HEK293 (cell line): ENCODE measurements around the gene USP3.

Experiments used
- CTCF ChIA-PET: fragments of 350-600 bp; formaldehyde crosslinking; extraction: SDS; loops from one replicate; lab custom pipeline; 2021; ENCODE audit warnings: antibody characterized with exemption; lab: Yijun Ruan, JAX
- POLR2A ChIA-PET: fragments of 300-600 bp; formaldehyde crosslinking; extraction: SDS; loops from one replicate; lab custom pipeline; 2020; ENCODE audit warnings: antibody characterized with exemption, inconsistent platforms; lab: Yijun Ruan, JAX
- H3K27ac ChIP-seq: fragments of 200-500 bp; sonication (Bioruptor generic); 2 replicates; pipeline ENCODE4 v1.5.1; 2014; ENCODE audit warnings: low read depth, low read length, control low read depth, inconsistent platforms; ENCODE audit errors: extremely low read depth
- H3K36me3 ChIP-seq, 2 experiments: fragments of 200-500 bp in 1 of 2; sonication (Bioruptor generic) in 1 of 2; 1 replicate in 1 of 2; 2 replicates in 1 of 2; pipeline ENCODE4 v1.5.1; 2014 to 2017; ENCODE audit warnings: inconsistent platforms in 2 of 2, low read length in 2 of 2; ENCODE audit not compliant: control insufficient read depth in 2 of 2, insufficient read depth in 1 of 2
- H3K4me1 ChIP-seq: fragments of 200-500 bp; sonication (Bioruptor generic); 2 replicates; pipeline ENCODE4 v1.5.1; 2014; ENCODE audit warnings: mild to moderate bottlenecking, low read length, inconsistent platforms; ENCODE audit not compliant: control insufficient read depth, insufficient read depth
- H3K4me3 ChIP-seq: 2 replicates; pipeline ENCODE4 v1.5.1; 2011; ENCODE audit warnings: low read depth, mild to moderate bottlenecking, control low read depth, low read length, moderate library complexity
- H3K9me3 ChIP-seq: fragments of 200-500 bp; sonication (Bioruptor generic); 2 replicates; pipeline ENCODE4 v1.5.1; 2014; ENCODE audit warnings: low read depth, low read length, inconsistent platforms; ENCODE audit not compliant: control insufficient read depth, insufficient read depth
- EGR2 ChIP-seq: fragments of 450-650 bp; formaldehyde crosslinking; IDR thresholded peaks from 2 replicates; pipeline ENCODE4 v1.5.1; 2016; ENCODE audit warnings: low read depth, missing biosample characterization, missing genetic modification characterization
- GLI4 ChIP-seq: fragments of 450-650 bp; formaldehyde crosslinking; IDR thresholded peaks from 2 replicates; pipeline ENCODE4 v1.5.1; 2016; ENCODE audit warnings: missing biosample characterization, missing genetic modification characterization
- GLIS2 ChIP-seq: fragments of 450-650 bp; formaldehyde crosslinking; IDR thresholded peaks from 2 replicates; pipeline ENCODE4 v1.5.1; 2016; ENCODE audit warnings: missing biosample characterization, missing genetic modification characterization
- PBX3 ChIP-seq: sonication (generic); formaldehyde crosslinking; IDR thresholded peaks from 2 replicates; pipeline ENCODE4 v1.8.1; 2022; ENCODE audit warnings: mild to moderate bottlenecking, moderate library complexity, missing genetic modification reagents
- SALL2 ChIP-seq: fragments of 450-650 bp; formaldehyde crosslinking; IDR thresholded peaks from 2 replicates; pipeline ENCODE4 v1.5.0; 2017; ENCODE audit warnings: missing biosample characterization, mild to moderate bottlenecking, missing genetic modification characterization, borderline replicate concordance
- TRIM28 ChIP-seq: IDR thresholded peaks from 2 replicates; pipeline ENCODE4 v1.6.1; 2011; ENCODE audit warnings: low read length, control low read depth, borderline replicate concordance
- ZBTB26 ChIP-seq: fragments of 450-650 bp; formaldehyde crosslinking; optimal IDR thresholded peaks from 2 replicates; pipeline ENCODE3; 2016; ENCODE audit warnings: missing biosample characterization, mild to moderate bottlenecking, missing genetic modification characterization
- ZFP3 ChIP-seq: fragments of 450-650 bp; formaldehyde crosslinking; IDR thresholded peaks from 2 replicates; pipeline ENCODE4 v1.5.1; 2016; ENCODE audit warnings: low read depth, missing biosample characterization, missing genetic modification characterization
- ZNF133 ChIP-seq: fragments of 450-650 bp; formaldehyde crosslinking; IDR thresholded peaks from 2 replicates; pipeline ENCODE4 v1.5.1; 2016; ENCODE audit warnings: missing biosample characterization, missing genetic modification characterization
- ZNF138 ChIP-seq: fragments of 450-650 bp; formaldehyde crosslinking; IDR thresholded peaks from 2 replicates; pipeline ENCODE4 v1.5.1; 2016; ENCODE audit warnings: missing biosample characterization, missing genetic modification characterization, borderline replicate concordance
- ZNF2 ChIP-seq: fragments of 450-650 bp; formaldehyde crosslinking; IDR thresholded peaks from 2 replicates; pipeline ENCODE4 v1.5.1; 2016; ENCODE audit warnings: missing biosample characterization, missing genetic modification characterization
- ZNF248 ChIP-seq: fragments of 450-650 bp; formaldehyde crosslinking; IDR thresholded peaks from 2 replicates; pipeline ENCODE4 v1.5.1; 2017; ENCODE audit warnings: missing biosample characterization, missing genetic modification characterization
- ZNF324 ChIP-seq: fragments of 450-650 bp; formaldehyde crosslinking; IDR thresholded peaks from 2 replicates; pipeline ENCODE4 v1.5.1; 2016; ENCODE audit warnings: missing biosample characterization, missing genetic modification characterization
- ZNF510 ChIP-seq: fragments of 450-650 bp; formaldehyde crosslinking; IDR thresholded peaks from 2 replicates; pipeline ENCODE4 v1.5.1; 2018; ENCODE audit warnings: mild to moderate bottlenecking, missing genetic modification characterization, missing biosample characterization; ENCODE audit not compliant: insufficient replicate concordance
- ZNF529 ChIP-seq: fragments of 450-650 bp; formaldehyde crosslinking; IDR thresholded peaks from 2 replicates; pipeline ENCODE4 v1.5.1; 2017; ENCODE audit warnings: missing genetic modification characterization, missing biosample characterization; ENCODE audit not compliant: insufficient replicate concordance
- ZNF558 ChIP-seq: fragments of 450-650 bp; formaldehyde crosslinking; IDR thresholded peaks from 2 replicates; pipeline ENCODE4 v1.5.1; 2016; ENCODE audit warnings: missing biosample characterization, missing genetic modification characterization
- ZNF585B ChIP-seq: fragments of 450-650 bp; formaldehyde crosslinking; IDR thresholded peaks from 2 replicates; pipeline ENCODE4 v1.5.1; 2016; ENCODE audit warnings: missing biosample characterization, missing genetic modification characterization
- ZNF610 ChIP-seq: fragments of 450-650 bp; formaldehyde crosslinking; IDR thresholded peaks from 2 replicates; pipeline ENCODE4 v1.5.1; 2016; ENCODE audit warnings: missing biosample characterization, missing genetic modification characterization, borderline replicate concordance
- ZNF626 ChIP-seq: fragments of 450-650 bp; sonication (Bioruptor Pico); formaldehyde crosslinking; IDR thresholded peaks from 2 replicates; pipeline ENCODE4 v1.5.1; 2018; ENCODE audit warnings: missing biosample characterization, missing genetic modification characterization, inconsistent platforms
- ZNF654 ChIP-seq: fragments of 450-650 bp; formaldehyde crosslinking; IDR thresholded peaks from 2 replicates; pipeline ENCODE4 v1.5.1; 2016; ENCODE audit warnings: low read depth, missing biosample characterization, missing genetic modification characterization
- ZNF701 ChIP-seq: fragments of 450-650 bp; formaldehyde crosslinking; IDR thresholded peaks from 2 replicates; pipeline ENCODE4 v1.5.1; 2016; ENCODE audit warnings: missing biosample characterization, missing genetic modification characterization
- ZNF785 ChIP-seq: fragments of 450-650 bp; formaldehyde crosslinking; IDR thresholded peaks from 2 replicates; pipeline ENCODE4 v1.5.1; 2016; ENCODE audit warnings: missing biosample characterization, missing genetic modification characterization
- ZNF830 ChIP-seq: fragments of 450-650 bp; IDR thresholded peaks from 2 replicates; pipeline ENCODE4 v1.5.0; 2018; ENCODE audit warnings: missing biosample characterization, missing genetic modification characterization, low read depth, mild to moderate bottlenecking, moderate library complexity
- TF ChIP-seq, protein P1 (sequence below): fragments of 450-650 bp; formaldehyde crosslinking; IDR thresholded peaks from 2 replicates; pipeline ENCODE4 v1.5.1; 2017; ENCODE audit warnings: missing biosample characterization, missing genetic modification characterization
- TF ChIP-seq, protein P2 (sequence below): fragments of 450-650 bp; IDR thresholded peaks from 2 replicates; pipeline ENCODE4 v1.5.1; 2018; ENCODE audit warnings: missing biosample characterization, mild to moderate bottlenecking, missing genetic modification characterization
- TF ChIP-seq, protein P3 (sequence below): fragments of 450-650 bp; formaldehyde crosslinking; IDR thresholded peaks from 2 replicates; pipeline ENCODE4 v1.5.1; 2016; ENCODE audit warnings: missing biosample characterization, missing genetic modification characterization
- TF ChIP-seq, protein P4 (sequence below): fragments of 450-650 bp; formaldehyde crosslinking; IDR thresholded peaks from 2 replicates; pipeline ENCODE4 v1.5.1; 2016; ENCODE audit warnings: missing biosample characterization, missing genetic modification characterization
- TF ChIP-seq, protein P5 (sequence below): fragments of 450-650 bp; formaldehyde crosslinking; IDR thresholded peaks from 2 replicates; pipeline ENCODE4 v1.5.1; 2016; ENCODE audit warnings: missing biosample characterization, missing genetic modification characterization

USP3 gene

GRCh38 chr15:63456258-63456657 lies 48.1 kb upstream of the USP3 start:
- no peak for TF ChIP-seq ZNF654
- TF ChIP-seq TRIM28: no peak
- TF ChIP-seq ZNF324 (tag by site-specific recombination): no peak
- TF ChIP-seq ZBTB26 (tag by site-specific recombination): no peak
- TF ChIP-seq, protein P1, sequence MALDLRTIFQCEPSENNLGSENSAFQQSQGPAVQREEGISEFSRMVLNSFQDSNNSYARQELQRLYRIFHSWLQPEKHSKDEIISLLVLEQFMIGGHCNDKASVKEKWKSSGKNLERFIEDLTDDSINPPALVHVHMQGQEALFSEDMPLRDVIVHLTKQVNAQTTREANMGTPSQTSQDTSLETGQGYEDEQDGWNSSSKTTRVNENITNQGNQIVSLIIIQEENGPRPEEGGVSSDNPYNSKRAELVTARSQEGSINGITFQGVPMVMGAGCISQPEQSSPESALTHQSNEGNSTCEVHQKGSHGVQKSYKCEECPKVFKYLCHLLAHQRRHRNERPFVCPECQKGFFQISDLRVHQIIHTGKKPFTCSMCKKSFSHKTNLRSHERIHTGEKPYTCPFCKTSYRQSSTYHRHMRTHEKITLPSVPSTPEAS: no peak
- no peak for TF ChIP-seq ZNF133 (tag by site-specific recombination)
- TF ChIP-seq, protein P2, sequence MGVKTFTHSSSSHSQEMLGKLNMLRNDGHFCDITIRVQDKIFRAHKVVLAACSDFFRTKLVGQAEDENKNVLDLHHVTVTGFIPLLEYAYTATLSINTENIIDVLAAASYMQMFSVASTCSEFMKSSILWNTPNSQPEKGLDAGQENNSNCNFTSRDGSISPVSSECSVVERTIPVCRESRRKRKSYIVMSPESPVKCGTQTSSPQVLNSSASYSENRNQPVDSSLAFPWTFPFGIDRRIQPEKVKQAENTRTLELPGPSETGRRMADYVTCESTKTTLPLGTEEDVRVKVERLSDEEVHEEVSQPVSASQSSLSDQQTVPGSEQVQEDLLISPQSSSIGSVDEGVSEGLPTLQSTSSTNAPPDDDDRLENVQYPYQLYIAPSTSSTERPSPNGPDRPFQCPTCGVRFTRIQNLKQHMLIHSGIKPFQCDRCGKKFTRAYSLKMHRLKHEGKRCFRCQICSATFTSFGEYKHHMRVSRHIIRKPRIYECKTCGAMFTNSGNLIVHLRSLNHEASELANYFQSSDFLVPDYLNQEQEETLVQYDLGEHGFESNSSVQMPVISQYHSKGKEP (tag by site-specific recombination): no peak
- no peak for TF ChIP-seq EGR2 (tag by site-specific recombination)
- no peak for TF ChIP-seq SALL2
- no peak for TF ChIP-seq GLI4 (tag by site-specific recombination)
- TF ChIP-seq ZNF558 (tag by site-specific recombination): no peak
- no peak for TF ChIP-seq ZNF510 (tag by site-specific recombination)
- TF ChIP-seq ZNF785: no peak
- TF ChIP-seq, protein P3, sequence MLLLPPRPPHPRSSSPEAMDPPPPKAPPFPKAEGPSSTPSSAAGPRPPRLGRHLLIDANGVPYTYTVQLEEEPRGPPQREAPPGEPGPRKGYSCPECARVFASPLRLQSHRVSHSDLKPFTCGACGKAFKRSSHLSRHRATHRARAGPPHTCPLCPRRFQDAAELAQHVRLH (tag by site-specific recombination): no peak
- ChIA-PET POLR2A (no interaction called here), CTCF (no interaction called here)
- Histone ChIP-seq H3K36me3 (no peaks in the 10 kb centered on the region), H3K27ac (no peak overlapping the region), H3K9me3 (no peaks in the 10 kb centered on the region), H3K4me1 (no peaks in the 10 kb centered on the region), H3K4me3 (no peak overlapping the region)

DNA sequence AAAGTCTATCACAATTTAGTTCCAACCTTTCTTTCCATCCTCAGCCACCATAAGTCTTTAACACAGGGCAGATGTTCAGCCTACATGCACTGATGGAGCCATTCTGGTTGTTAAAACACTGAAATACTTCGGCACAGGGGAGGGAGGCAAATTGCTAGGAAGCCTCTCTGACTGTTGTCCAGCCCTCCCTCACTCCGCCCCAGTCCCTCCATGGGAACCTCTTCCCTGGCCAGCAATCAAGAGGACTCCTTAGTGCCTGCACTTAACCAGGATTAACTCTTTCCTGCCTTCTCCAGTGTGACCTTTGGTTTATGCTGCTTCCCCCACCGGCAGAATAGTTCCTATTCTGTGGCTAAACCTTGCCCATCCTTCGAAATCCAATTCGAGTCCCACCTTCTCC lies 47.0 kb upstream of the USP3 start:
- Histone ChIP-seq H3K4me1 (no peaks in the 10 kb centered on the region), H3K4me3 (no peak overlapping the region), H3K27ac (no peak overlapping the region), H3K9me3 (no peaks in the 10 kb centered on the region), H3K36me3 (no peaks in the 10 kb centered on the region)
- CTCF ChIA-PET: no interaction called here
- POLR2A ChIA-PET: no interaction called here
- TF ChIP-seq TRIM28 (no peak), ZNF830 (no peak), ZNF138 (tag by site-specific recombination) (no peak), ZNF2 (tag by site-specific recombination) (no peak), ZNF701 (tag by site-specific recombination) (no peak), ZFP3 (tag by site-specific recombination) (no peak), PBX3 (CRISPR knock-in tag) (no peak), ZNF529 (tag by site-specific recombination) (no peak), ZNF610 (no peak), ZNF585B (no peak), ZNF248 (no peak), ZNF626 (tag by site-specific recombination) (no peak), GLIS2 (tag by site-specific recombination) (no peak)
- TF ChIP-seq, protein P4, sequence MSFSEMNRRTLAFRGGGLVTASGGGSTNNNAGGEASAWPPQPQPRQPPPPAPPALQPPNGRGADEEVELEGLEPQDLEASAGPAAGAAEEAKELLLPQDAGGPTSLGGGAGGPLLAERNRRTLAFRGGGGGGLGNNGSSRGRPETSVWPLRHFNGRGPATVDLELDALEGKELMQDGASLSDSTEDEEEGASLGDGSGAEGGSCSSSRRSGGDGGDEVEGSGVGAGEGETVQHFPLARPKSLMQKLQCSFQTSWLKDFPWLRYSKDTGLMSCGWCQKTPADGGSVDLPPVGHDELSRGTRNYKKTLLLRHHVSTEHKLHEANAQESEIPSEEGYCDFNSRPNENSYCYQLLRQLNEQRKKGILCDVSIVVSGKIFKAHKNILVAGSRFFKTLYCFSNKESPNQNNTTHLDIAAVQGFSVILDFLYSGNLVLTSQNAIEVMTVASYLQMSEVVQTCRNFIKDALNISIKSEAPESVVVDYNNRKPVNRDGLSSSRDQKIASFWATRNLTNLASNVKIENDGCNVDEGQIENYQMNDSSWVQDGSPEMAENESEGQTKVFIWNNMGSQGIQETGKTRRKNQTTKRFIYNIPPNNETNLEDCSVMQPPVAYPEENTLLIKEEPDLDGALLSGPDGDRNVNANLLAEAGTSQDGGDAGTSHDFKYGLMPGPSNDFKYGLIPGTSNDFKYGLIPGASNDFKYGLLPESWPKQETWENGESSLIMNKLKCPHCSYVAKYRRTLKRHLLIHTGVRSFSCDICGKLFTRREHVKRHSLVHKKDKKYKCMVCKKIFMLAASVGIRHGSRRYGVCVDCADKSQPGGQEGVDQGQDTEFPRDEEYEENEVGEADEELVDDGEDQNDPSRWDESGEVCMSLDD: no peak
- TF ChIP-seq, protein P5, sequence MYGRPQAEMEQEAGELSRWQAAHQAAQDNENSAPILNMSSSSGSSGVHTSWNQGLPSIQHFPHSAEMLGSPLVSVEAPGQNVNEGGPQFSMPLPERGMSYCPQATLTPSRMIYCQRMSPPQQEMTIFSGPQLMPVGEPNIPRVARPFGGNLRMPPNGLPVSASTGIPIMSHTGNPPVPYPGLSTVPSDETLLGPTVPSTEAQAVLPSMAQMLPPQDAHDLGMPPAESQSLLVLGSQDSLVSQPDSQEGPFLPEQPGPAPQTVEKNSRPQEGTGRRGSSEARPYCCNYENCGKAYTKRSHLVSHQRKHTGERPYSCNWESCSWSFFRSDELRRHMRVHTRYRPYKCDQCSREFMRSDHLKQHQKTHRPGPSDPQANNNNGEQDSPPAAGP (tag by site-specific recombination): no peak
